ENCODE results near the gene ANTXR1.

- no peak for TF ChIP-seq EZH2 (IDR thresholded peaks at IDR 0.05; ENCODE audit: insufficient read depth, poor library complexity, severe bottlenecking)
- no peak for TF ChIP-seq EZH2phosphoT487 (IDR thresholded peaks at IDR 0.05; ENCODE audit: insufficient read depth, low read depth)
Observed at GRCh38 chr2:69279211-69279610, 266.2 kb downstream of the ANTXR1 start.
